PFSK-1 (cell line): ENCODE data around the gene FRMD4A.

Experiments used
- POLR2AphosphoS5 ChIP-seq: IDR thresholded peaks from 2 replicates; pipeline ENCODE4 v1.6.1; 2012; ENCODE audit warnings: low read depth, mild to moderate bottlenecking, control low read depth, low read length, moderate library complexity
- TF ChIP-seq, protein P1 (sequence below), 2 experiments: IDR thresholded peaks; 2 replicates each; pipeline versions ENCODE4 v1.6.1 to v1.8.0; 2011 to 2012; ENCODE audit warnings: low read depth in 2 of 2, low read length in 2 of 2, control low read depth in 1 of 2, inconsistent platforms in 1 of 2, mild to moderate bottlenecking in 1 of 2, moderate library complexity in 1 of 2; ENCODE audit not compliant: insufficient read depth in 1 of 2

DNA sequence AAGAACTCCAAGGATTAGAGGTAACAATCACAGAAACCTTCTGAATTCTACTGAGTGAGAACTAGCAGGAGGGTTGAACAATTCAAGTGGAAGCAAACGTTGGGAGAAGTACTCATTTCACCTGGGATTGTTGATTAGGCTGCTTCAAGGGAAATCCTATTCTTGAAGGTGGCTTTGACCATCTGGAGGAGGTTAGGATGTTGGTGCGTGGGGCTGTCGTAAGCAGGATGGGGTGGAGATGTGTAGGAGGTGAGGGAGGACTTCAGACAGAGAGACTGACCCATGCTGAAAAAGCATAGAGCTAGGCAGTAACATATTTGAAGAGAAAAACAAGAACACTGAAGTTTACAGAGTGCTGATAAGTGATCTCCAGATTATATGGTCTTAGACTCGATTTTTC lies 147.9 kb downstream of the FRMD4A start:
- no peak for TF ChIP-seq POLR2AphosphoS5
- TF ChIP-seq, protein P1, sequence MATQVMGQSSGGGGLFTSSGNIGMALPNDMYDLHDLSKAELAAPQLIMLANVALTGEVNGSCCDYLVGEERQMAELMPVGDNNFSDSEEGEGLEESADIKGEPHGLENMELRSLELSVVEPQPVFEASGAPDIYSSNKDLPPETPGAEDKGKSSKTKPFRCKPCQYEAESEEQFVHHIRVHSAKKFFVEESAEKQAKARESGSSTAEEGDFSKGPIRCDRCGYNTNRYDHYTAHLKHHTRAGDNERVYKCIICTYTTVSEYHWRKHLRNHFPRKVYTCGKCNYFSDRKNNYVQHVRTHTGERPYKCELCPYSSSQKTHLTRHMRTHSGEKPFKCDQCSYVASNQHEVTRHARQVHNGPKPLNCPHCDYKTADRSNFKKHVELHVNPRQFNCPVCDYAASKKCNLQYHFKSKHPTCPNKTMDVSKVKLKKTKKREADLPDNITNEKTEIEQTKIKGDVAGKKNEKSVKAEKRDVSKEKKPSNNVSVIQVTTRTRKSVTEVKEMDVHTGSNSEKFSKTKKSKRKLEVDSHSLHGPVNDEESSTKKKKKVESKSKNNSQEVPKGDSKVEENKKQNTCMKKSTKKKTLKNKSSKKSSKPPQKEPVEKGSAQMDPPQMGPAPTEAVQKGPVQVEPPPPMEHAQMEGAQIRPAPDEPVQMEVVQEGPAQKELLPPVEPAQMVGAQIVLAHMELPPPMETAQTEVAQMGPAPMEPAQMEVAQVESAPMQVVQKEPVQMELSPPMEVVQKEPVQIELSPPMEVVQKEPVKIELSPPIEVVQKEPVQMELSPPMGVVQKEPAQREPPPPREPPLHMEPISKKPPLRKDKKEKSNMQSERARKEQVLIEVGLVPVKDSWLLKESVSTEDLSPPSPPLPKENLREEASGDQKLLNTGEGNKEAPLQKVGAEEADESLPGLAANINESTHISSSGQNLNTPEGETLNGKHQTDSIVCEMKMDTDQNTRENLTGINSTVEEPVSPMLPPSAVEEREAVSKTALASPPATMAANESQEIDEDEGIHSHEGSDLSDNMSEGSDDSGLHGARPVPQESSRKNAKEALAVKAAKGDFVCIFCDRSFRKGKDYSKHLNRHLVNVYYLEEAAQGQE (IDR thresholded peaks at IDR 0.05; ENCODE audit: insufficient read depth in 1 of 2, low read depth in 2 of 2, low read length in 2 of 2), result no peak
